Thyroid gland (tissue), 4 donors: ENCODE measurements around the gene BRIP1. TPM values are rescaled to one million over a fixed set of nuclear protein-coding genes. Genes with fewer than 3 reads are reported as not detected.

Experiments
- DNase-seq, 2 donors: peaks; one replicate each; pipeline ENCODE4 v3.0.0-alpha.2; 2019
- H3K27ac ChIP-seq, 3 donors: fragments of 200-600 bp; sonication (generic); 1 replicate in 2 of 3; 2 replicates in 1 of 3; pipeline ENCODE4 v1.5.1; 2016 to 2019; ENCODE audit warnings: mild to moderate bottlenecking in 1 of 3, moderate library complexity in 1 of 3
- H3K27me3 ChIP-seq: fragments of 200-600 bp; sonication (generic); one replicate; pipeline ENCODE4 v1.5.1; 2019
- H3K36me3 ChIP-seq, 2 donors: fragments of 200-600 bp; sonication (generic); one replicate each; pipeline ENCODE4 v1.5.1; 2016 to 2019
- H3K4me1 ChIP-seq, 2 donors: fragments of 200-600 bp; sonication (generic); one replicate each; pipeline ENCODE4 v1.5.1; 2017 to 2019
- H3K4me3 ChIP-seq, 3 donors: fragments of 200-600 bp; sonication (generic); replicated peaks in 1 of 3; 1 replicate in 2 of 3; 2 replicates in 1 of 3; pipeline ENCODE4 v1.5.1; 2016; ENCODE audit warnings: mild to moderate bottlenecking in 1 of 3
- H3K9me3 ChIP-seq: fragments of 200-600 bp; sonication (generic); one replicate; pipeline ENCODE4 v1.5.1; 2017
- POLR2A ChIP-seq, 2 donors: fragments of 450-650 bp; IDR thresholded peaks; one replicate each; pipeline ENCODE4 v1.6.1; 2017; ENCODE audit warnings: antibody characterized with exemption in 2 of 2, mild to moderate bottlenecking in 2 of 2, moderate library complexity in 1 of 2
- WGBS, 2 donors: methylation state at CpG; one replicate each; pipeline ENCODE4 v1.1.5; 2017; 5-methylcytosine and 5-hydroxymethylcytosine counted together
- intact Hi-C: fragments of 100-400 bp; cut with DNase I; formaldehyde crosslinking; loops from one replicate; pipeline ENCODE4 v1.15.1; 2023
- total RNA-seq, 4 donors: library from RNA; depleted of rRNA; stranded (reverse); fragments of >200 nt; gene quantifications; one replicate each; pipeline ENCODE4 v1.2.3, GENCODE V29; 2016
- TF ChIP-seq, protein P1 (sequence below), 6 experiments: fragments of 200-600 bp in 3 of 6; fragments of 450-650 bp in 3 of 6; sonication (generic) in 3 of 6; IDR thresholded peaks; one replicate each; pipeline ENCODE4 v1.5.1; 2016 to 2019; ENCODE audit warnings: antibody characterized with exemption in 6 of 6, mild to moderate bottlenecking in 2 of 6, inconsistent platforms in 1 of 6, moderate library complexity in 1 of 6

Gene BRIP1
- total RNA-seq, 4 donors from 2014 or later, result 0.40 TPM; not detected in 3

DNA sequence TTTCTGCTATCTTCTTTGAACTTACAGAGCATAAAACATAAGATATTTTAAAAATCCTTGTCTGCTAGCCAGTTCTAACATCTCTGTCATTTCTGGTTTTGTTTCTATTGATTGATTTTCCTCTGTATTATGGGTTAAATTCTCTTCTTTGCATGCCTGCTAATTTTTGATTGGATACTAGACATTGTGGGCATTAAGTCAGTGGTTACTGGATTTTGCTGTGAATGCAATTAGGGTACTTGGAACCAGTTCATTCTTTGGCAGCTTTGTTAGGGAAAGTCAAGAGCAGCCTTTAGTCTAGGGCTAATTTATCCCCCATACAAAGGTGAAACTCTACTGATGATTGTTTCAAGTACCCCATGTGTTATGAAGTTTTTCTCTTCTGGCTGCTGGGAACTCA is 145.3 kb downstream of the BRIP1 start:
- Histone ChIP-seq H3K4me1 (no peaks in the 10 kb centered on the region), H3K4me3 (no peak overlapping the region), H3K27ac (no peak overlapping the region), H3K9me3 (no peaks in the 10 kb centered on the region), H3K27me3 (no peaks in the 10 kb centered on the region), H3K36me3 (no peaks in the 10 kb centered on the region)
- intact Hi-C loops, result no loop called here
- TF ChIP-seq, protein P1, sequence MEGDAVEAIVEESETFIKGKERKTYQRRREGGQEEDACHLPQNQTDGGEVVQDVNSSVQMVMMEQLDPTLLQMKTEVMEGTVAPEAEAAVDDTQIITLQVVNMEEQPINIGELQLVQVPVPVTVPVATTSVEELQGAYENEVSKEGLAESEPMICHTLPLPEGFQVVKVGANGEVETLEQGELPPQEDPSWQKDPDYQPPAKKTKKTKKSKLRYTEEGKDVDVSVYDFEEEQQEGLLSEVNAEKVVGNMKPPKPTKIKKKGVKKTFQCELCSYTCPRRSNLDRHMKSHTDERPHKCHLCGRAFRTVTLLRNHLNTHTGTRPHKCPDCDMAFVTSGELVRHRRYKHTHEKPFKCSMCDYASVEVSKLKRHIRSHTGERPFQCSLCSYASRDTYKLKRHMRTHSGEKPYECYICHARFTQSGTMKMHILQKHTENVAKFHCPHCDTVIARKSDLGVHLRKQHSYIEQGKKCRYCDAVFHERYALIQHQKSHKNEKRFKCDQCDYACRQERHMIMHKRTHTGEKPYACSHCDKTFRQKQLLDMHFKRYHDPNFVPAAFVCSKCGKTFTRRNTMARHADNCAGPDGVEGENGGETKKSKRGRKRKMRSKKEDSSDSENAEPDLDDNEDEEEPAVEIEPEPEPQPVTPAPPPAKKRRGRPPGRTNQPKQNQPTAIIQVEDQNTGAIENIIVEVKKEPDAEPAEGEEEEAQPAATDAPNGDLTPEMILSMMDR (IDR thresholded peaks at IDR 0.05), result no peak
- TF ChIP-seq POLR2A (IDR thresholded peaks at IDR 0.05), result no peak
- DNase-seq, result no peak

DNA sequence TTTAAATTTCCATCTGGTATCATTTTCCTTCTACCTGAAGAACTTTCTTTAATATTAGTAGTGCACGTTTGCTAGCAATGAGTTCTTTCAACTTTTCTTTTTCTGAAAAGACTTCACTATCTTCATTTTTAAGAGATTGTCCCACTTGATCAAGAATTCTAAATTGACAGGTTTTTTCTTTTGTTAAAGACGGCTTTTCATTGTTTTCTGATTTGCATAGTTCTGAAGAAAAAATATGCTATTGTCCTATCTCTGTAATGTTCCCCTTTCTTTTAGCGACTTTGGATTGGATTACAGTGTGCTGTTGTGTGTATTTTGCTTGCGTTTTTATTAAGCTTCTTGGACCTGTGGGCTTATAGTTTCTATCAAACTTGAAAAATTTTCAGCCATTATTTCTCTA is 146.0 kb downstream of the BRIP1 start:
- Histone ChIP-seq H3K4me1 (no peaks in the 10 kb centered on the region), H3K9me3 (no peaks in the 10 kb centered on the region), H3K4me3 (no peak overlapping the region), H3K36me3 (no peaks in the 10 kb centered on the region), H3K27me3 (no peaks in the 10 kb centered on the region), H3K27ac (no peak overlapping the region)
- DNase-seq, result no peak
- TF ChIP-seq POLR2A (IDR thresholded peaks at IDR 0.05), result no peak
- TF ChIP-seq, protein P1 (IDR thresholded peaks at IDR 0.05), result no peak
- WGBS, 2 donors, result 96 to 97% methylated on average over 4 of the region's 4 CpGs
- intact Hi-C loops, result no loop called here

DNA sequence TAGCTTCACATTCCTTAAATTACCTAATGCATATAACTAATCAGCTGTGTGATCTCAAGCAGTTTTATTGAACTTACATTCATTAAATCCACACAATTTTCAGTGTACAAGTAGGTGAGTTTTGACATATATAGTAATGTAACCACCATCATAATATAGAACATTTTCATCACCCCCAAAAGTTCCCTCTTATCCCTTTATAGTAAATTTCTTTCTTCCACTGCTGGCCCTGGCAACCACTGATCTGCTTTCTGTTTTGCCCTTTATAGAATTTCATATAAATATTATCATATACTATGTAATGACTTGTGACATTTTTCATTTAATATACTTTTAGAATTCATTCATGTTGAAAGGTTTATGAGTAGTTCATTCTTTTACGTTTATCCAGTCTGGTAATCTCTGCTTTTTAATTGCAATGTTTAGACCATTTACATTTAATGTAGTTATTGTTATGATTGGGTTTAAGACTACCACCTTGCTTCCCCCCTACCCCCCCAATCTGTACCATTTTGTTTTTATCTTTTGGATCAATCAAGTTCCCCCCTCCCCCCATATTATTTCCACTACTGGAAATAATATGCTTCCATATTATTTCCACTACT is 147.0 kb downstream of the BRIP1 start:
- Histone ChIP-seq H3K27me3 (no peaks in the 10 kb centered on the region), H3K27ac (no peak overlapping the region), H3K9me3 (no peaks in the 10 kb centered on the region), H3K4me3 (no peak overlapping the region), H3K36me3 (no peaks in the 10 kb centered on the region), H3K4me1 (no peaks in the 10 kb centered on the region)
- intact Hi-C loops, result no loop called here
- WGBS, 2 donors, result 97 to 98% methylated on average over 1 of the region's 1 CpG
- TF ChIP-seq, protein P1 (IDR thresholded peaks at IDR 0.05), result no peak
- TF ChIP-seq POLR2A (IDR thresholded peaks at IDR 0.05), result no peak
- no peak for DNase-seq

DNA sequence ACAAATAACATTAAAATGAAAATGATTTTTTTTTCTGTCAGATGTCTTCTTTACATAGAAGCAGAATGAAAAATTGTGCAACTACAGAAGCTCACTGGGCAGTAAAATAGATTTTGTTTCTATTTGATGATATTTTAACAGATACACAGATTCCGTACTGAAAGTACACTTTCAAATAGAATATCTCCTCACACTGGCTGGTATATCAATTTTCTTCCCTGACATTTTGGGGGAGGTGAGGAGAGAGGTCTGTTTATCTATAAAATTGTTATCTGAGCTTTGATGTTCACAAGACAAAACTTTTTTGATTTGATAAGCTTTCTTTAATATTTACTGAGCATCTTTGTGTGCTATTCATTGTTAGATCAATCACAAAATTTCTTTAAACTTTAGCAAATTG is 148.0 kb downstream of the BRIP1 start:
- 94 to 96% methylated on average over 1 of the region's 1 CpG for WGBS, 2 donors
- Histone ChIP-seq H3K36me3 (no peaks in the 10 kb centered on the region), H3K4me3 (no peak overlapping the region), H3K4me1 (no peaks in the 10 kb centered on the region), H3K27me3 (no peaks in the 10 kb centered on the region), H3K9me3 (no peaks in the 10 kb centered on the region), H3K27ac (no peak overlapping the region)
- intact Hi-C loops, result no loop called here
- TF ChIP-seq, protein P1 (IDR thresholded peaks at IDR 0.05), result no peak
- no peak for TF ChIP-seq POLR2A (IDR thresholded peaks at IDR 0.05)
- no peak for DNase-seq

DNA sequence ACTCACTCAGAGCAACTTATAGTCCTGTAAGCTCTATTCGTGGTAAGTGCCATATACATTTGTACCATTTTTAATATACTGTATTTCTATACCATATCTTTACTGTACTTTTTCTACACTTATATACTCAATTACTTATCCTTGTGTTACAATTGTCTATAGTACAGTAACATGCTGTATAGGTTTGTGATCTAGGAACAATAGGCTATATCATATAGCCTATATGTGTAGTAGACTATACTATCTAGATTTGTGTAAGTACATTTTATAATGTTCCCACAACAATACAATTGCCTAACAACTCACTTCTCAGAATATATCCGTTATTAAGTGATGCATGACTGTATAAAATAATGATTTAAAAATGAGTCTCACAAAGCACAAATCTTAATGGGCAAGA is 149.0 kb downstream of the BRIP1 start:
- Histone ChIP-seq H3K4me1 (no peaks in the 10 kb centered on the region), H3K4me3 (no peak overlapping the region), H3K27ac (no peak overlapping the region), H3K9me3 (no peaks in the 10 kb centered on the region), H3K36me3 (no peaks in the 10 kb centered on the region), H3K27me3 (no peaks in the 10 kb centered on the region)
- DNase-seq, result no peak
- 97 to 99% methylated on average over 2 of the region's 2 CpGs for WGBS, 2 donors
- no peak for TF ChIP-seq POLR2A (IDR thresholded peaks at IDR 0.05)
- TF ChIP-seq, protein P1 (IDR thresholded peaks at IDR 0.05), result no peak
- intact Hi-C loops, result no loop called here
